KMS-11 (cell line): ENCODE results near the gene KIAA0513.

ENCODE experiments used
- H2AFZ ChIP-seq: fragments of 200-600 bp; sonication (generic); 2 replicates; pipeline ENCODE4 v1.6.1; 2016; ENCODE audit warnings: antibody characterized with exemption, mixed run types, low read depth
- H3K27ac ChIP-seq: fragments of 200-600 bp; sonication (generic); 2 replicates; pipeline ENCODE4 v1.6.1; 2016; ENCODE audit warnings: mild to moderate bottlenecking, mixed run types
- H3K27me3 ChIP-seq: fragments of 200-600 bp; sonication (generic); 2 replicates; pipeline ENCODE4 v1.6.1; 2017; ENCODE audit warnings: mild to moderate bottlenecking, low read depth, mixed run types, moderate library complexity; ENCODE audit not compliant: insufficient read depth
- H3K36me3 ChIP-seq: fragments of 200-600 bp; sonication (generic); 2 replicates; pipeline ENCODE4 v1.6.1; 2017; ENCODE audit warnings: mild to moderate bottlenecking, mixed run types; ENCODE audit not compliant: insufficient read depth
- H3K4me1 ChIP-seq: fragments of 200-600 bp; sonication (generic); 2 replicates; pipeline ENCODE4 v1.6.1; 2016; ENCODE audit warnings: mild to moderate bottlenecking, low read depth, mixed run types; ENCODE audit not compliant: poor library complexity, severe bottlenecking
- H3K4me2 ChIP-seq: fragments of 200-600 bp; sonication (generic); 2 replicates; pipeline ENCODE4 v1.7.0; 2016; ENCODE audit warnings: mild to moderate bottlenecking, mixed run types
- H3K4me3 ChIP-seq: fragments of 200-600 bp; sonication (generic); IDR thresholded peaks from 2 replicates; pipeline ENCODE4 v1.6.1; 2017; ENCODE audit warnings: low read depth, low read length, mixed read lengths; ENCODE audit not compliant: insufficient read depth
- H3K79me2 ChIP-seq: fragments of 200-600 bp; sonication (generic); 2 replicates; pipeline ENCODE4 v1.6.1; 2016; ENCODE audit warnings: low read depth, mixed run types; ENCODE audit not compliant: insufficient read depth
- H3K9ac ChIP-seq: fragments of 200-600 bp; sonication (generic); 2 replicates; pipeline ENCODE4 v1.6.1; 2016; ENCODE audit warnings: mild to moderate bottlenecking, mixed run types
- H4K20me1 ChIP-seq: fragments of 200-600 bp; sonication (generic); 2 replicates; pipeline ENCODE4 v1.6.1; 2016; ENCODE audit warnings: mild to moderate bottlenecking, mixed run types; ENCODE audit not compliant: insufficient read depth
- CTCF ChIP-seq: fragments of 200-600 bp; sonication (generic); conservative IDR thresholded peaks from 2 replicates; pipeline ENCODE4 v1.6.1; 2017; ENCODE audit warnings: low read depth, mild to moderate bottlenecking, antibody characterized with exemption, low read length, moderate library complexity, mixed read lengths

The KIAA0513 gene

DNA sequence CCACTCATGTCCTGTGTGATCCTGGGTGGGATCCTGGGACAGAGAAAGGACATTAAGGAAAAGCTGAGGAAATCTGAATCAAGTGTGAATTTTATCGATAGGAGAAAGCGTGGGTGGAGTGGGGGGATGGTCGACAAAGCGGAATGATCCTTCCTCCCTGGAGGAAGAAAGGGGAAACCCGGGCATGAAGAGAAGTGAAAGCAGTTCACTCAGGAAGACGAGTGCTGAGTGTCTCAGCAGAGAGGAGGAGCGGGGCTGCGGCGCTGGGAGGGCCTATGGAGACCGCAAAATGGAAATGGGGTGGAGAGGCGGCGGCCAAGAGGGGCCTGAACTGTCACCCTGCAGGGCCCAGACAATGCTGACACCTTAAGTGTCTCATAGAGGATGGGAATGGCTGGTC is 25.0 kb upstream of the KIAA0513 start:
- Histone ChIP-seq H2AFZ (no peak overlapping the region), H3K9ac (no peak overlapping the region), H3K4me2 (no peak overlapping the region), H4K20me1 (0 out of 2 replicates have a peak, but pooled peaks cover 2% of the 10 kb centered on the region), H3K27me3 (no peaks in the 10 kb centered on the region), H3K36me3 (no peaks in the 10 kb centered on the region), H3K4me3 (no peak overlapping the region), H3K27ac (no peak overlapping the region), H3K4me1 (no peaks in the 10 kb centered on the region), H3K79me2 (peaks cover 38% of the 10 kb centered on the region; the same call in 1 of the 2 replicates)
- TF ChIP-seq CTCF = no peak

DNA sequence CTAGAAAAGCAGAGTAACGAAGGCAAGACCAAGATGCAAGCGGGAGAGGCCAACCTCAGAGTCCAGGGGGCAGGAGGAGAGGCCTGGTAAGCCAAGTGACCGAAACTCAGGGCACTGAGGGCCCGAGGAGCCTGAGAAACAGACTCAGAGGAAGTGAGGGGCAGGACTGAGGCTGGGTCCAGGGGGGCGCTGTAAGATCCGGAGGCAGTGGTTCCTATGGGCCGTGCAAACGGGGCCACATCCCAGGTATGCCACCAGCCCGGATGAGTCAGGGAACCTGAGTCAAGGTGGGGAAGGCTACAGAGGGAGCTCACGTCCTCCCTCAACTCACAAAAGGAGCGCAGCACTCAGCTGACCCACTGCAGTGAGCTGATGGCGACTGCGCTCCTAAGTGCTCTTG is 24.5 kb upstream of the KIAA0513 start:
- Histone ChIP-seq H3K4me3 (no peak overlapping the region), H3K79me2 (peaks cover 43% of the 10 kb centered on the region; the same call in 1 of the 2 replicates), H3K4me1 (no peaks in the 10 kb centered on the region), H4K20me1 (0 out of 2 replicates have a peak, but pooled peaks cover 2% of the 10 kb centered on the region), H3K27ac (no peak overlapping the region), H3K27me3 (no peaks in the 10 kb centered on the region), H3K9ac (no peak overlapping the region), H3K4me2 (no peak overlapping the region), H2AFZ (no peak overlapping the region), H3K36me3 (no peaks in the 10 kb centered on the region)
- no peak for TF ChIP-seq CTCF

DNA sequence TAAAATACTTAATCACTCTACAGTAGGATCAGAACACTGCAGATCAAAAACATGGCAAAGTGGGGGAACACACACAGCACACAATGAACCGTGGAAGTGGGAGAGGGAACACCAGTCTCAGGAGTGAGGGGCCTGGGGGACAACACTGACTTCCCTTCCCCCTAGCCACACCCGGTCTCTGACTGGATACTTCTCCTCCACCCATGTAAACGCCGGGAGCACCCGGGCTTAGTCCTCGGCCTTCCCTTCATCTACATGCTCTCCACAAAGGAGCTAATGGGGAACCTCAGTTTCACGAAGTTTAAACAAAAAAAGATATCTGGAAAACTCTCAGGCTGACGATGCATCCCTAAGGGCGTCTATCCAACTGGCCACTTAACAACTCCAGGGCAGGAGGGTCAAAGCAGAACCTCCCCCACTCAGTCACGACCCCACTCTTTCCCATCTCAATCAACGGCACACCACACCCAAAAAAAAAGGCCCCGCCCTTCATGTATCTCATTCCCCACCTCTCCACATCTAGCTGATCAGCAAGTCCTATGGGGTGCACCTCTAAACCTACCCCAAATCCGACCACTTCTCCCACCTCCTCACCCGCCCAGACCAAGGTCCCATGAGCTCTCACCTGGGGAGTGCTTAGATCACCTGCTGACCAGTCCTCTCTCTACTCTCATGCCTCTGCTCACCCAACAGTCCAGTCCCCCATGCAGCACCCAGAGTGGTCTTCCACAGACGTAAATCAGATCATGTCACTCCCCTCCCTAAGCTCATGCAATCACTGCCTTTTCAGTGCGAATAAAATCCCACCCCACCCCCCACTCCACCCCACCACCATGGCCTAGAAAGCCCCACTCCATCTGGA is 23.6 kb upstream of the KIAA0513 start:
- TF ChIP-seq CTCF = no peak
- peaks cover 51% of the 10 kb centered on the region; the same call in 1 of the 2 replicates for H3K79me2 ChIP-seq
- H3K4me2 ChIP-seq = no peak overlapping the region
- no peak overlapping the region for H3K9ac ChIP-seq
- no peak overlapping the region for H3K27ac ChIP-seq
- no peaks in the 10 kb centered on the region for H3K36me3 ChIP-seq
- H3K27me3 ChIP-seq = no peaks in the 10 kb centered on the region
- H4K20me1 ChIP-seq = 0 out of 2 replicates have a peak, but pooled peaks cover 2% of the 10 kb centered on the region
- no peak overlapping the region for H3K4me3 ChIP-seq
- H2AFZ ChIP-seq = no peak overlapping the region
- H3K4me1 ChIP-seq = no peaks in the 10 kb centered on the region

- H3K79me2 ChIP-seq = peaks cover 59% of the 10 kb centered on the region; the same call in 1 of the 2 replicates
- H3K4me1 ChIP-seq = peaks cover 5% of the 10 kb centered on the region
- 0 out of 2 replicates have a peak, but pooled peaks cover 2% of the 10 kb centered on the region for H4K20me1 ChIP-seq
- H3K4me3 ChIP-seq = no peak overlapping the region
- H3K27me3 ChIP-seq = no peaks in the 10 kb centered on the region
- no peaks in the 10 kb centered on the region for H3K36me3 ChIP-seq
- H2AFZ ChIP-seq = no peak overlapping the region
- H3K9ac ChIP-seq = no peak overlapping the region
- TF ChIP-seq CTCF = no peak
- no peak overlapping the region for H3K4me2 ChIP-seq
- H3K27ac ChIP-seq = no peak overlapping the region
Measured at GRCh38 chr16:85004587-85005205, 22.9 kb upstream of the KIAA0513 start.
